SH-SY5Y (cell line): Measurements from ENCODE around the gene PRR15L.

ENCODE experiments used
- GATA2 ChIP-seq: IDR thresholded peaks from 2 replicates; pipeline ENCODE4 v1.6.1; 2011; ENCODE audit warnings: mild to moderate bottlenecking, low read depth, low read length
- GATA3 ChIP-seq: IDR thresholded peaks from 2 replicates; pipeline ENCODE4 v1.6.1; 2011; ENCODE audit warnings: low read depth, mild to moderate bottlenecking, low read length, moderate library complexity

The PRR15L gene

DNA sequence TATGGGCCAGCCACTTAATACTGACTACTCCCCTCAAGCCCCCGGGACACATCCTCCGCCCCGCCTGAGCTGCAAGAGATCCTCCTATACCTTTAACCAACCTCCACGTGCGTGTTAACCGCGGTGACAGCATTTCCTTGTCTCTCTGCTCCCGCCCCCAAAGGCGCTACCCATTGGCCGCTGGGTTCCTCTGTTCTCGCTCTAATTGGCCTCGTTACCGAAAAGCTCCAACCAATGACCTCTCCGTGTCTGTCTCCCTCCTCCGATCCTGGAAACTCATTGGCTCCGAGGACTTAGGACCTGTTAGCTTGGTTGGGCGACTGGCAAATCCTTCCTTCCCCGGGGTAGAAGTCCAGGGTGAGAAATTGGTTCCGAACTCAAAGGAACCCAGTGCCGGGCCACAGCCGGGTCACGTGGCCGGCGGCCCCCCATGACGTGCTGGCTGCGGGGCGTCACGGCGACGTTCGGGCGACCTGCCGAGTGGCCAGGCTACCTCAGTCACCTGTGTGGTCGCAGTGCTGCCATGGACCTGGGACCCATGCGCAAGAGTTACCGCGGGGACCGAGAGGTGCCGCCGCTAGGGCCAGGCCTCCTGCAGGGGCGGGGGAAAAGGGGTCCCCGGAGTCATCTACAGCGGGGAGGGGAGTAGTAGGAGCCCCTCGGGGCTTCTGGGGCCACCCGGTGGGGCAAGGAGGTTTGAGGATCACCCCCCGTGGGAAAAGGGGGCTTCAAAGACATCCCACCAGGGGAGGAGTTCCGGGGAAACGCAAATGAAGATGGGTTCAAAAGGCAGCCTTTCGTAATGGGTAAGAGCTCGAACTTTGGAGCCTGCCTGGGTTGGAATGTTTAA lies 16.2 kb downstream of the PRR15L start, which contains the start of gene PNPO:
PNPO (plus strand) TSS at position 326 of the 850 bp plus-strand sequence; CDS start at position 431, 105 bp downstream.
- TF ChIP-seq GATA2 (no peak), GATA3 (no peak)

- TF ChIP-seq GATA2, result no peak
- TF ChIP-seq GATA3, result no peak
These were observed 19.7 kb downstream of the PRR15L start for GRCh38 chr17:47937941-47938340.

DNA sequence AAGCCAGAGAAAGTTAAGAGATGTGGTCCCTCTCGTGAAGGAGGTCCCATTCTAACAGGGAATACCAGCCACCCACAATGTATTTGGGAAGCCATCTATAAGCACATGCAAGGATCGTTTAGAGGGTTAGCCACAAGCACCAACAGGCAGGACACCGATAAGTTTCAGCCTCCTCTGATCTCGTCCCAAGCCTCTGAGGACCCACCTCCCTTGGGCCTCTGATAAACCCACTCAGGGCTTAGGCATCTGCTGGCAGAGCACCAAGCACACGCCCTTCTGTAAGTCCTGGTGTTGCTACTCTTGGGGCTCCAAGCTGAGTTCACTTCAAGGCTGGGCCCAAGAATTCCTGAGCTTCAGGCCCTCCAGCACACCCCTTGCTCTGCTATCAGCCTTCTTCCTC lies 21.7 kb downstream of the PRR15L start:
- no peak for TF ChIP-seq GATA2
- no peak for TF ChIP-seq GATA3

- TF ChIP-seq GATA3 (no peak), GATA2 (no peak)
These were observed 22.8 kb downstream of the PRR15L start for GRCh38 chr17:47934856-47935255.

DNA sequence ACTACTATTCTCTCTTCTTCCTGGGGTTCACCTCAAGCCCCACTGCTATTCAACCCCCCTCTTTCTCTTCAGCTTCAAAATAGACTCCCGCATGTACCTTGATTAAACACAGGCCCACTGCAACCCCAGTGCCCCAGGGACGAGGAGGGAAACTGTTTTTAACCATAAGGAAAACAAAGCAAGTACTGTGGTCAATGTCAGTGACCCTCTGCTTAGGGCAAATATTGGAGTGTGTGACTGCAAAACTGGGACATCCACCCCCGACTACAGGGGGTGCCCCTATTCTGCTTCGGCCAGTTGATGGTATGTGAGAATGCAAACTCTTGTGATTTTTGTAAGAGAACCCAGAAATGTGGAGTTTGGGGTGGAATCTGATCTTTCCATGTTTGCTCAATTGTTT lies 25.8 kb downstream of the PRR15L start:
- no peak for TF ChIP-seq GATA2
- TF ChIP-seq GATA3, result no peak

DNA sequence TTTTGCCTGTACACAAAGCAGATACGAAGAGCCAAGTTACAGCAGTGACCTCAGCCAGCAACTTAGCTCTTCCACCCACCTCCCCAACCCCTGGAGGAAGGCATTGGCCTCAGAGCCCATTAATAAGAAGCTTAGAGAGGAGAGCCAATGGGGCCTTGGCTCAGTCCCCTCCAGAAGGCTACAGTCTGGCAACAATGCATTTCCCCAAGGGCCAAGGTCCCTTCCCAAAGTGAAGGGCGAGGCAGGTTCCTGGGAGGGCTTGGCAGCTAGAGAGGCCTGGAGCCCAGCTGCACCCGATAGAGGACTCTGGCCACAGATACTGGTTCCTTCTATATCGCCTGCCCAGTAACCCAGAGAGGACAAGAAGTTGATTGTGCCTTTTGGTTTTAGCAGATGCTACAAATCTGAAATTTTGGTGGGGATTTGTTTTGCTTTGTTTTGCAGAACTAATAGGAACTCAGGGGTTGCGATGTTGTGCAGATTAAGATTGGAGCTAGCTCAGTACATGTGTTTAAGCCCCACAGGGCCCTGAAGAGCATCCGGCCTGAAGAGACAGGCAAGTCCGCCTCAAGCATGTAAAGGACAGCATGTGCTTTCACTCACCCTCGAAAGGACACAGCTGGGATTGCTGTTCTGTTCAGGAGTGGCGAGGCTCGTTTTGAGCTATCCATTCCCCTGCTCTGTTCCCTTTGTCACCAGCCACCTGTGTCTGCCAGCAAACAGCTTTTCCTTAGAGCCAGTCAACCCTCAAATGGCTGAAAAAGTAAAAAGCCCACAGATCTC lies 28.3 kb downstream of the PRR15L start:
- no peak for TF ChIP-seq GATA3

GRCh38 chr17:47928415-47928814 lies 29.3 kb downstream of the PRR15L start:
- TF ChIP-seq GATA3 (no peak), GATA2 (no peak)

- TF ChIP-seq GATA2, result no peak
- no peak for TF ChIP-seq GATA3
These were observed 29.8 kb downstream of the PRR15L start for GRCh38 chr17:47927821-47928400.

DNA sequence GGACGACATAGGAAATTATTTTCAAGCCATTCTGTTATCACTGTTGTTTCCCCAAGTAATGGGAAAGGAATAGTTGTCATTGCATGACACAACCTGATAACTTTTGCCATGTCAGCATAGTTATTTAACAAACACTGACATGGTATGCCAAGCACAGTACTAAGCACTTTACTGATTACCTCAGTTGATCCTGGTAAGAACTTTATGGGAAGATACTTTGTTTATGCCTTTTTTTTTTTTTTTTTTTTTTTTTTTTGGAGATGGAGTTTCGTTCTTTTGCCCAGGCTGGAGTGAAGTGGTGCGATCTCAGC lies 32.0 kb downstream of the PRR15L start:
- no peak for TF ChIP-seq GATA3
- TF ChIP-seq GATA2, result no peak

DNA sequence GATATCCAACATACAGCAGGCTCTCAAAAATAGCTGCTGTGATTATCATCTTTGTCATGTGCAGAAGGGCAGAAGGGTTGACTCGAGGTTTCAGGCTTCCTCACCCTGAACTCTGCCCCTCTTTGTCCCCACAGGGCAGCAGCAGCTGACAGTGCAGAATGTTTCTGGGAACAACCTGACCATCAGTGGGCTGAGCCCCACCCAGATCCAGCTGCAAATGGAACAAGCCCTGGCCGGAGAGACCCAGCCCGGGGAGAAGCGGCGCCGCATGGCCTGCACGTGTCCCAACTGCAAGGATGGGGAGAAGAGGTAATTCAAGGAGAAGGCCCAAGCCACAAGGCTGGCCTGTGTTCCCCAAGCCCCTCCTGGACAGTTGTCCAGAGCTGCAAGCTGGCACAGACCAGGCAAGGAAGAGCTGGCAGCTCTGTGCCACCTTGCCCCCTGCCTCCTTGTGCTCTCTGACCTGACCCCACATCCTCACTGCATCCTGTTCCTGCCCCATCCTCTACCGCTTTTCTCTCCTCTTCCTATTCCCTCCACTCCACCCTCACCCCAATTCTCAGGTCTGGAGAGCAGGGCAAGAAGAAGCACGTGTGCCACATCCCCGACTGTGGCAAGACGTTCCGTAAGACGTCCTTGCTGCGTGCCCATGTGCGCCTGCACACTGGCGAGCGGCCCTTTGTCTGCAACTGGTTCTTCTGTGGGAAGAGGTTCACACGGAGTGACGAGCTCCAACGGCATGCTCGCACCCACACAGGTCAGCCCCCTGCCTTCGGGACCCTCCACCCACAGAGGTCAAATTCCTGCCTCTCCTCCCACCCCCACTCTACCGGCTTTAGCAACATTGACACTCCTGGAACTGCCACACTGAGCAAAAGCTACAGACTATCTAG lies 32.7 kb downstream of the PRR15L start:
- TF ChIP-seq GATA3 (no peak), GATA2 (no peak)

DNA sequence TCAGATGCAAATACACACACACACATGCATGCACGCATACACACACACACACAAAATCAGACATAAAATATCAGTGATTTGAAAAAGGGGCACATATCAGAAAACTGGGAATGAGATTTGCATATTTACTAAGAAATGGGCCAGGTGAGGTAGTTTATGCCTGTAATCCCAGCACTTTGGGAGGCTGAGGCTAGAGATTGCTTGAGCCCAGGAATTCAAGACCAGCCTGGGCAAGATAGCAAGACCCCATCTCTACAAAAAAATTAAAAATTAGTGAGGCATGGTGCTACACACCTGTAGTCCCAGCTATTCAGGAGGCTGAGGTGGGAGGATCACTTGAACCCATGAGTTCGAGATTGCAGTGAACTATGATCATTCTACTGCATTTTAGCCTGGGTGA lies 38.7 kb downstream of the PRR15L start:
- TF ChIP-seq GATA3 (no peak), GATA2 (no peak)

- no peak for TF ChIP-seq GATA2
- no peak for TF ChIP-seq GATA3
These were observed 39.7 kb downstream of the PRR15L start for GRCh38 chr17:47918006-47918405.

GRCh38 chr17:47917581-47917980 lies 40.1 kb downstream of the PRR15L start:
- TF ChIP-seq GATA2 (no peak), GATA3 (no peak)

GRCh38 chr17:47916489-47917208 lies 41.0 kb downstream of the PRR15L start:
- TF ChIP-seq GATA3 (no peak), GATA2 (no peak)
